Erythroblast (primary cell): Measurements from ENCODE around the gene MAD1L1.

Experiments
- GATA1 ChIP-seq: IDR thresholded peaks from 2 replicates; pipeline ENCODE4 v1.6.1; 2011; ENCODE audit warnings: low read depth, mild to moderate bottlenecking, control low read depth, low read length, moderate library complexity
- POLR2A ChIP-seq: IDR thresholded peaks from 2 replicates; pipeline ENCODE4 v1.6.1; 2011; ENCODE audit warnings: mild to moderate bottlenecking, low read length

- TF ChIP-seq POLR2A (no peak), GATA1 (no peak)
Measured at GRCh38 chr7:2270495-2270894, 37.8 kb upstream of the MAD1L1 start.
